Measurements from ENCODE around the gene PHB1.
"Not testable (repeated sequence)": the region's sequence is repeated elsewhere in the genome, so short reads cannot be mapped to it uniquely, and the experiment has no call there.

PHB1 gene

GRCh38 chr17:49424276-49425003 is 9.8 kb upstream of the PHB1 start:
- H3K4me3 ChIP-seq (ENCODE audit: low read length in 2 of 2), result not testable (repeated sequence)

GRCh38 chr17:49422714-49423113 is 8.0 kb upstream of the PHB1 start:
- Histone ChIP-seq H3K36me3 (replicated peaks in 1 of 2; ENCODE audit: control insufficient read depth in 2 of 2, insufficient read depth in 2 of 2, low read length in 2 of 2) (no peaks in the 10 kb centered on the region), H2BK5ac (ENCODE audit: low read length) (no peak overlapping the region), H3K4me1 (ENCODE audit: control insufficient read depth in 2 of 2, insufficient read depth in 1 of 2, low read depth in 1 of 2, low read length in 2 of 2) (no peaks in the 10 kb centered on the region), H3K9ac (ENCODE audit: low read depth, low read length, poor library complexity) (no peak overlapping the region), H2BK120ac (ENCODE audit: low read depth, low read length) (no peak overlapping the region), H3K9me3 (replicated peaks in 1 of 2; ENCODE audit: control insufficient read depth in 2 of 2, insufficient read depth in 1 of 2, low read depth in 1 of 2, low read length in 2 of 2) (peaks cover 0 to 6% of the 10 kb centered on the region in 2 donors), H3K4me2 (ENCODE audit: insufficient read depth, low read length, poor library complexity, severe bottlenecking) (no peak overlapping the region), H2BK15ac (ENCODE audit: low read length) (no peak overlapping the region), H3K23ac (ENCODE audit: low read depth, low read length, poor library complexity) (no peak overlapping the region), H4K91ac (ENCODE audit: low read depth, low read length, poor library complexity) (no peak overlapping the region), H3K4me3 (ENCODE audit: low read length in 2 of 2) (no peak overlapping the region), H4K8ac (ENCODE audit: low read depth, low read length) (no peak overlapping the region), H2BK12ac (ENCODE audit: low read length) (no peak overlapping the region), H3K27ac (replicated peaks; ENCODE audit: low read length) (no peak overlapping the region), H3K18ac (ENCODE audit: low read length) (no peak overlapping the region), H3K79me1 (ENCODE audit: low read depth, low read length) (no peaks in the 10 kb centered on the region), H2AFZ (ENCODE audit: low read length) (no peak overlapping the region), H2AK5ac (ENCODE audit: low read depth, low read length) (no peak overlapping the region), H3K27me3 (ENCODE audit: control insufficient read depth in 3 of 3, insufficient read depth in 3 of 3, low read depth in 1 of 3, low read length in 3 of 3) (peaks cover 0 to 17% (median 0%) of the 10 kb centered on the region in 3 experiments), H3K4ac (ENCODE audit: low read length) (no peak overlapping the region), H3K14ac (ENCODE audit: low read length) (no peak overlapping the region)
- no CpG with 5 or more reads among the region's 1 CpG for whole genome bisulfite sequencing, 2 donors (ENCODE audit: extremely low coverage in 2 of 2, insufficient read length in 2 of 2, insufficient replicate concordance in 1 of 2)
- no peak for DNase-seq (ENCODE audit: low spot score)

More at GRCh38 chr17:49424276-49425003, 9.8 kb upstream of the PHB1 start:
- not testable (repeated sequence) for H3K9me3 ChIP-seq (replicated peaks in 1 of 2; ENCODE audit: control insufficient read depth in 2 of 2, insufficient read depth in 1 of 2, low read depth in 1 of 2, low read length in 2 of 2); H2AFZ ChIP-seq (ENCODE audit: low read length); H3K9ac ChIP-seq (ENCODE audit: low read depth, low read length, poor library complexity); H3K14ac ChIP-seq (ENCODE audit: low read length); H3K23ac ChIP-seq (ENCODE audit: low read depth, low read length, poor library complexity); H3K4me1 ChIP-seq (ENCODE audit: control insufficient read depth in 2 of 2, insufficient read depth in 1 of 2, low read depth in 1 of 2, low read length in 2 of 2); H4K8ac ChIP-seq (ENCODE audit: low read depth, low read length); H2BK12ac ChIP-seq (ENCODE audit: low read length); H4K91ac ChIP-seq (ENCODE audit: low read depth, low read length, poor library complexity); H3K18ac ChIP-seq (ENCODE audit: low read length); H3K4ac ChIP-seq (ENCODE audit: low read length); H3K79me1 ChIP-seq (ENCODE audit: low read depth, low read length); H2BK15ac ChIP-seq (ENCODE audit: low read length); H2AK5ac ChIP-seq (ENCODE audit: low read depth, low read length); H3K4me2 ChIP-seq (ENCODE audit: insufficient read depth, low read length, poor library complexity, severe bottlenecking); DNase-seq (ENCODE audit: low spot score); H2BK5ac ChIP-seq (ENCODE audit: low read length); H3K27ac ChIP-seq (replicated peaks; ENCODE audit: low read length); H2BK120ac ChIP-seq (ENCODE audit: low read depth, low read length); H3K36me3 ChIP-seq (replicated peaks in 1 of 2; ENCODE audit: control insufficient read depth in 2 of 2, insufficient read depth in 2 of 2, low read length in 2 of 2)
- no CpG with 5 or more reads among the region's 16 CpGs for WGBS, 2 donors (ENCODE audit: extremely low coverage in 2 of 2, insufficient read length in 2 of 2, insufficient replicate concordance in 1 of 2)
- peaks cover 0 to 17% (median 0%) of the 10 kb centered on the region in 3 experiments for H3K27me3 ChIP-seq (ENCODE audit: control insufficient read depth in 3 of 3, insufficient read depth in 3 of 3, low read depth in 1 of 3, low read length in 3 of 3)

GRCh38 chr17:49419761-49420160 is 5.1 kb upstream of the PHB1 start:
- not testable (repeated sequence) for H3K27ac ChIP-seq (replicated peaks; ENCODE audit: low read length); H3K23ac ChIP-seq (ENCODE audit: low read depth, low read length, poor library complexity); H4K8ac ChIP-seq (ENCODE audit: low read depth, low read length); H3K4me1 ChIP-seq (ENCODE audit: control insufficient read depth in 2 of 2, insufficient read depth in 1 of 2, low read depth in 1 of 2, low read length in 2 of 2); H3K4ac ChIP-seq (ENCODE audit: low read length); H3K18ac ChIP-seq (ENCODE audit: low read length); H2BK15ac ChIP-seq (ENCODE audit: low read length); H2AFZ ChIP-seq (ENCODE audit: low read length); H2BK120ac ChIP-seq (ENCODE audit: low read depth, low read length); H3K9ac ChIP-seq (ENCODE audit: low read depth, low read length, poor library complexity); H2BK12ac ChIP-seq (ENCODE audit: low read length); H3K79me1 ChIP-seq (ENCODE audit: low read depth, low read length); H3K36me3 ChIP-seq (replicated peaks in 1 of 2; ENCODE audit: control insufficient read depth in 2 of 2, insufficient read depth in 2 of 2, low read length in 2 of 2); H3K4me3 ChIP-seq (ENCODE audit: low read length in 2 of 2); H3K27me3 ChIP-seq (ENCODE audit: control insufficient read depth in 3 of 3, insufficient read depth in 3 of 3, low read depth in 1 of 3, low read length in 3 of 3); H3K4me2 ChIP-seq (ENCODE audit: insufficient read depth, low read length, poor library complexity, severe bottlenecking); H3K9me3 ChIP-seq (replicated peaks in 1 of 2; ENCODE audit: control insufficient read depth in 2 of 2, insufficient read depth in 1 of 2, low read depth in 1 of 2, low read length in 2 of 2); DNase-seq (ENCODE audit: low spot score); H3K14ac ChIP-seq (ENCODE audit: low read length); H2AK5ac ChIP-seq (ENCODE audit: low read depth, low read length); H2BK5ac ChIP-seq (ENCODE audit: low read length); H4K91ac ChIP-seq (ENCODE audit: low read depth, low read length, poor library complexity)
- WGBS, 2 donors (ENCODE audit: extremely low coverage in 2 of 2, insufficient read length in 2 of 2, insufficient replicate concordance in 1 of 2), result no CpG with 5 or more reads among the region's 23 CpGs

- not testable (repeated sequence) for H2AFZ ChIP-seq (ENCODE audit: low read length); H4K91ac ChIP-seq (ENCODE audit: low read depth, low read length, poor library complexity); H3K4me1 ChIP-seq (ENCODE audit: control insufficient read depth in 2 of 2, insufficient read depth in 1 of 2, low read depth in 1 of 2, low read length in 2 of 2); H3K9ac ChIP-seq (ENCODE audit: low read depth, low read length, poor library complexity); H3K27me3 ChIP-seq (ENCODE audit: control insufficient read depth in 3 of 3, insufficient read depth in 3 of 3, low read depth in 1 of 3, low read length in 3 of 3); H3K4me2 ChIP-seq (ENCODE audit: insufficient read depth, low read length, poor library complexity, severe bottlenecking); H3K79me1 ChIP-seq (ENCODE audit: low read depth, low read length); H3K14ac ChIP-seq (ENCODE audit: low read length); H2BK5ac ChIP-seq (ENCODE audit: low read length); H2BK120ac ChIP-seq (ENCODE audit: low read depth, low read length); H3K18ac ChIP-seq (ENCODE audit: low read length); DNase-seq (ENCODE audit: low spot score); H3K23ac ChIP-seq (ENCODE audit: low read depth, low read length, poor library complexity); H2BK12ac ChIP-seq (ENCODE audit: low read length); H2BK15ac ChIP-seq (ENCODE audit: low read length); H3K4me3 ChIP-seq (ENCODE audit: low read length in 2 of 2); H3K36me3 ChIP-seq (replicated peaks in 1 of 2; ENCODE audit: control insufficient read depth in 2 of 2, insufficient read depth in 2 of 2, low read length in 2 of 2); H4K8ac ChIP-seq (ENCODE audit: low read depth, low read length); H3K9me3 ChIP-seq (replicated peaks in 1 of 2; ENCODE audit: control insufficient read depth in 2 of 2, insufficient read depth in 1 of 2, low read depth in 1 of 2, low read length in 2 of 2); H3K4ac ChIP-seq (ENCODE audit: low read length); H3K27ac ChIP-seq (replicated peaks; ENCODE audit: low read length); H2AK5ac ChIP-seq (ENCODE audit: low read depth, low read length)
- no CpG with 5 or more reads among the region's 32 CpGs for WGBS, 2 donors (ENCODE audit: extremely low coverage in 2 of 2, insufficient read length in 2 of 2, insufficient replicate concordance in 1 of 2)
Observed at GRCh38 chr17:49418754-49419740, 4.4 kb upstream of the PHB1 start.

All from neuronal stem cell (in vitro differentiated cells).